ENCODE data around the gene NR3C1.

Gene NR3C1

DNA sequence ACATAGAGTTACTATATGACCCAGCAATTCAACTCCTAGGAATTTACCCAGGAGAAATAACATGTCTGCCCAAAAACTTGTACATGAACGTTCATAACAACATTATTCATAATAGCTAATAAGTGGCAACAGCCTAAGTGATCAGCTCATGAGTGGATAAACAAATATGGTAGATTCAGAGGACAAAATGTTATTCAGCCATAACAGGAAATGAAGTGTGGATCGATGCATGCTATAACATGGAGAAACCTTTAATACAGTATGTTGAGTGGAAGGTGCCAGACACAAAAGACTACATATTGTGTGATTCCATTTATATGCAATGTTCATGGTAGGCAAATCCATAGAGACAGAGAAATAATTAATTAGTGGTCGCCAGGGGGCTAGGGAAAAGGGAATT, 22.3 kb upstream of the NR3C1 start:
- no peak overlapping the region for H3K27ac ChIP-seq (ENCODE audit: low read length, poor library complexity, severe bottlenecking)

DNA sequence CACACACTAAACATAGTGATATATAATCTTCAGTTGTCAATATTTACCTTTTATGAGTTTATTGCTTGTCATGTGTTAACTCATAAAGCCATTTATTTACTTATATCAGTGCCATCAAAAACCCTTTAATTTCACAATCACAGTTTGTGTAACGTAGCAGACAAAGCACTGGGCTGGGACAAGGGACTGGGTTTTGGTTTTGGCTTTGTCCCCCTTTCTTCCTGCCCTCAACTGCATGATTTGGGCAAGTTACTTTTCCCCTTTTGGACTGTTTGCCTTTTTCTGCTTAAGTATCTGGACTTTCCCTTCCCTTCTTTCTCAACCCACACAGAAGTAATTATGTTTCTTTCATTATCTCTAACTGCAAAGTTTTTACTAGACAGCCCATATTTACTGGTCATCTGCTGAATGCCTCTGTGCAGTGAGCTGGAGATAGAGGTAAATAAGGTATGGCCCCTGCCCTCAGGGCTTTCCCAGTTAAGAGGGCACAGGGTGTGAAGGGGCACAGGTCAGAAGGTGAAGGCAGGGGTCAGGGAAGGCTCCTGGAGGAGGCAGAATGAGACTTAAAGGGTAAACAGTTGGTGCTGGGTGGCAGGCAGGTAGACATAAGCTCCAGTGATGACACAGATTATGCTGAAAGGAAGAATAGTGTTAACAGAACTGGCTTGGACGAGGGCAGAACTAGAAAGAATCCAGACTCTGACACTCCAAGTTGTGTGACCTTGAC, 14.8 kb upstream of the NR3C1 start:
- no peak overlapping the region for H3K4ac ChIP-seq (ENCODE audit: low read depth in 1 of 2, low read length in 2 of 2)
- no peak overlapping the region for H4K91ac ChIP-seq (ENCODE audit: low read length)
- WGBS, result 69% methylated on average over 2 of the region's 2 CpGs
- no peak overlapping the region for H2AFZ ChIP-seq (ENCODE audit: low read depth, low read length)
- no peak overlapping the region for H2BK120ac ChIP-seq (ENCODE audit: low read depth, low read length)
- H3K4me3 ChIP-seq (ENCODE audit: insufficient read depth in 1 of 2, low read depth in 1 of 2, low read length in 2 of 2), result no peak overlapping the region
- H3K14ac ChIP-seq (ENCODE audit: low read length in 2 of 2), result peak overlapping the region in 1 of 2 experiments; percentile 30
- no peak for DNase-seq
- no peak overlapping the region for H4K8ac ChIP-seq (ENCODE audit: low read length)
- H3K18ac ChIP-seq (ENCODE audit: low read depth in 1 of 2, low read length in 2 of 2), result peak overlapping the region in 1 of 2 experiments; percentile 55
- no peaks in the 10 kb centered on the region for H3K79me1 ChIP-seq (replicated peaks; ENCODE audit: low read length, poor library complexity, severe bottlenecking)
- no peak overlapping the region for H2BK5ac ChIP-seq (ENCODE audit: low read depth, low read length, poor library complexity, severe bottlenecking)
- H2BK12ac ChIP-seq (ENCODE audit: low read length in 2 of 2), result no peak overlapping the region
- no peak overlapping the region for H3K23ac ChIP-seq (ENCODE audit: low read length in 2 of 2)
- no peaks in the 10 kb centered on the region for H3K36me3 ChIP-seq (ENCODE audit: control insufficient read depth in 1 of 2, insufficient read depth in 2 of 2, low read depth in 1 of 2, low read length in 2 of 2)
- H3K4me1 ChIP-seq (ENCODE audit: control insufficient read depth, insufficient read depth, low read depth, low read length), result peaks cover 1% of the 10 kb centered on the region
- H3K9me3 ChIP-seq (ENCODE audit: control insufficient read depth, low read length), result no peaks in the 10 kb centered on the region
- no peak overlapping the region for H3K27ac ChIP-seq (ENCODE audit: low read length, poor library complexity, severe bottlenecking)
- no peak overlapping the region for H2AK5ac ChIP-seq (ENCODE audit: low read length, severe bottlenecking)
- no peaks in the 10 kb centered on the region for H3K27me3 ChIP-seq (ENCODE audit: control insufficient read depth in 1 of 2, insufficient read depth in 1 of 2, low read length in 2 of 2)
- H2BK15ac ChIP-seq (ENCODE audit: low read depth, poor library complexity, severe bottlenecking), result no peak overlapping the region
- H3K9ac ChIP-seq (ENCODE audit: low read length), result no peak overlapping the region
- H3K4me2 ChIP-seq (ENCODE audit: low read length, poor library complexity, severe bottlenecking), result no peak overlapping the region

More for the DNA sequence above, 22.3 kb upstream of the NR3C1 start:
- no peak overlapping the region for H2BK120ac ChIP-seq (ENCODE audit: low read depth, low read length)
- no peak overlapping the region for H3K14ac ChIP-seq (ENCODE audit: low read length in 2 of 2)
- no peaks in the 10 kb centered on the region for H3K9me3 ChIP-seq (ENCODE audit: control insufficient read depth, low read length)
- no peak overlapping the region for H4K91ac ChIP-seq (ENCODE audit: low read length)
- no peaks in the 10 kb centered on the region for H3K27me3 ChIP-seq (ENCODE audit: control insufficient read depth in 1 of 2, insufficient read depth in 1 of 2, low read length in 2 of 2)
- H4K8ac ChIP-seq (ENCODE audit: low read length), result no peak overlapping the region
- no peak overlapping the region for H3K23ac ChIP-seq (ENCODE audit: low read length in 2 of 2)
- no peaks in the 10 kb centered on the region for H3K79me1 ChIP-seq (replicated peaks; ENCODE audit: low read length, poor library complexity, severe bottlenecking)
- no peak overlapping the region for H3K4me3 ChIP-seq (ENCODE audit: insufficient read depth in 1 of 2, low read depth in 1 of 2, low read length in 2 of 2)
- no peak overlapping the region for H2AFZ ChIP-seq (ENCODE audit: low read depth, low read length)
- no peak overlapping the region for H2BK12ac ChIP-seq (ENCODE audit: low read length in 2 of 2)
- no peak overlapping the region for H3K9ac ChIP-seq (ENCODE audit: low read length)
- H3K4me2 ChIP-seq (ENCODE audit: low read length, poor library complexity, severe bottlenecking), result no peak overlapping the region
- no peak overlapping the region for H2BK15ac ChIP-seq (ENCODE audit: low read depth, poor library complexity, severe bottlenecking)
- no peak for DNase-seq
- no peak overlapping the region for H2AK5ac ChIP-seq (ENCODE audit: low read length, severe bottlenecking)
- no peak overlapping the region for H3K4ac ChIP-seq (ENCODE audit: low read depth in 1 of 2, low read length in 2 of 2)
- H3K18ac ChIP-seq (ENCODE audit: low read depth in 1 of 2, low read length in 2 of 2), result no peak overlapping the region
- 98% methylated on average over 2 of the region's 3 CpGs for WGBS
- H3K36me3 ChIP-seq (ENCODE audit: control insufficient read depth in 1 of 2, insufficient read depth in 2 of 2, low read depth in 1 of 2, low read length in 2 of 2), result no peaks in the 10 kb centered on the region
- H3K4me1 ChIP-seq (ENCODE audit: control insufficient read depth, insufficient read depth, low read depth, low read length), result no peaks in the 10 kb centered on the region
- H2BK5ac ChIP-seq (ENCODE audit: low read depth, low read length, poor library complexity, severe bottlenecking), result no peak overlapping the region

DNA sequence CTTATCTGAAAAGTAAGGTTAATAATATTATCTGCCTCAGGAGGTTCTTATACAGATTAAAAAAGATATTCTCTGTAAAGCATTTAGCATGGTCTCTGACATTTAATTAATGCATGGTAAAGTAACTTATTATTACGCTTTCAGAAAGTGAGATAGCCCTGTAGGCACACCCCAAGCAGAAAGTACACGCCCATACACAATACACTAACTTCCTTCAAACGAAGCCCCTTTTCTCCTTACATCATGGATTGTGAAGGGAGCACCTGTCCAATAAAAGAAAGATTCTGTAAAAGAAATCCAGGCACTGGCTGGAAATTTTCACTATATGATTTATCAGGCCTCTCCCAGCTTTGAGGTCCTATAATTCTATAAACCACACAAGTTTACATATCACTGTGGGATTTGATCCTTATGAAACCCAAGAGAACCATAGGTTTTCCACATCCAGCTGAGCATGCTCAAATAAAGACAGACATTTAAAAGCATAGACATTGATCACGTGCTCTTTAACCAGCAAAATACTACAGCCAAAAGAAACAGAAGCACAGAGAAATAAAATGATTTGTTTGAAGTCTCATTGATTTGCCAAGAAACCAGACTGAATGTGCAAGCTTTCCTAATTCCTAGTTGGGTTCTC, 14.1 kb upstream of the NR3C1 start:
- H2AK5ac ChIP-seq (ENCODE audit: low read length, severe bottlenecking), result no peak overlapping the region
- no peak overlapping the region for H2BK120ac ChIP-seq (ENCODE audit: low read depth, low read length)
- no peak overlapping the region for H2BK5ac ChIP-seq (ENCODE audit: low read depth, low read length, poor library complexity, severe bottlenecking)

DNA sequence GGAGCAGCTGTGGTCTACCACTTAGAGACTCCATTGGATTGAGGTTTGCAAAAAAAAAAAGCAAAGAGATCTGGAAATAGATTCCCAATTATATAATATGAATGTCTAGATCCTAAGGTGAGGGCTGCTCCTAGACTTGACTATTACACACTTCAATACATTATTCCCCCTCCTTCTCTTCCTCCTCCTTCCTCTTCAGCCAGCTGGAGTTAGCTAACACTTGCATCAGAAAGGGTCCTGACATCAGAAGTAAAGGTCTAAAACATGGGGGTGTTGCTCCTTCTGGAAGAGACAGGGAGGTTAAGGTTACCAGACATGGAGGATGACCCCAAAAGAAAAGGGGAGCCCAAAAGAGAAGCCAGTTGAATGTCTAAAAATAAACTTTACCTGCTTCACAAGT, 12.9 kb upstream of the NR3C1 start:
- DNase-seq, result no peak

More for the DNA sequence above, 14.1 kb upstream of the NR3C1 start:
- Histone ChIP-seq H3K4ac (ENCODE audit: low read depth in 1 of 2, low read length in 2 of 2) (no peak overlapping the region), H3K79me1 (replicated peaks; ENCODE audit: low read length, poor library complexity, severe bottlenecking) (no peaks in the 10 kb centered on the region), H4K8ac (ENCODE audit: low read length) (no peak overlapping the region), H2BK12ac (ENCODE audit: low read length in 2 of 2) (no peak overlapping the region), H3K18ac (ENCODE audit: low read depth in 1 of 2, low read length in 2 of 2) (no peak overlapping the region), H4K91ac (ENCODE audit: low read length) (no peak overlapping the region), H3K23ac (ENCODE audit: low read length in 2 of 2) (no peak overlapping the region), H3K4me3 (ENCODE audit: insufficient read depth in 1 of 2, low read depth in 1 of 2, low read length in 2 of 2) (no peak overlapping the region), H3K14ac (ENCODE audit: low read length in 2 of 2) (no peak overlapping the region), H3K9ac (ENCODE audit: low read length) (no peak overlapping the region), H3K4me2 (ENCODE audit: low read length, poor library complexity, severe bottlenecking) (no peak overlapping the region), H2AFZ (ENCODE audit: low read depth, low read length) (no peak overlapping the region), H3K9me3 (ENCODE audit: control insufficient read depth, low read length) (no peaks in the 10 kb centered on the region), H3K36me3 (ENCODE audit: control insufficient read depth in 1 of 2, insufficient read depth in 2 of 2, low read depth in 1 of 2, low read length in 2 of 2) (no peaks in the 10 kb centered on the region), H3K4me1 (ENCODE audit: control insufficient read depth, insufficient read depth, low read depth, low read length) (peaks cover 1% of the 10 kb centered on the region), H2BK15ac (ENCODE audit: low read depth, poor library complexity, severe bottlenecking) (no peak overlapping the region), H3K27ac (ENCODE audit: low read length, poor library complexity, severe bottlenecking) (no peak overlapping the region), H3K27me3 (ENCODE audit: control insufficient read depth in 1 of 2, insufficient read depth in 1 of 2, low read length in 2 of 2) (no peaks in the 10 kb centered on the region)
- 92% methylated on average over 4 of the region's 4 CpGs for WGBS
- no peak for DNase-seq

More for the DNA sequence above, 12.9 kb upstream of the NR3C1 start:
- Histone ChIP-seq H4K8ac (ENCODE audit: low read length) (no peak overlapping the region), H3K9me3 (ENCODE audit: control insufficient read depth, low read length) (no peaks in the 10 kb centered on the region), H2AK5ac (ENCODE audit: low read length, severe bottlenecking) (no peak overlapping the region), H3K23ac (ENCODE audit: low read length in 2 of 2) (no peak overlapping the region), H3K18ac (ENCODE audit: low read depth in 1 of 2, low read length in 2 of 2) (no peak overlapping the region), H4K91ac (ENCODE audit: low read length) (no peak overlapping the region), H3K9ac (ENCODE audit: low read length) (no peak overlapping the region), H3K4me1 (ENCODE audit: control insufficient read depth, insufficient read depth, low read depth, low read length) (peaks cover 1% of the 10 kb centered on the region), H3K4me3 (ENCODE audit: insufficient read depth in 1 of 2, low read depth in 1 of 2, low read length in 2 of 2) (no peak overlapping the region), H3K36me3 (ENCODE audit: control insufficient read depth in 1 of 2, insufficient read depth in 2 of 2, low read depth in 1 of 2, low read length in 2 of 2) (no peaks in the 10 kb centered on the region), H3K27me3 (ENCODE audit: control insufficient read depth in 1 of 2, insufficient read depth in 1 of 2, low read length in 2 of 2) (no peaks in the 10 kb centered on the region), H2BK5ac (ENCODE audit: low read depth, low read length, poor library complexity, severe bottlenecking) (no peak overlapping the region), H2BK12ac (ENCODE audit: low read length in 2 of 2) (no peak overlapping the region), H3K79me1 (replicated peaks; ENCODE audit: low read length, poor library complexity, severe bottlenecking) (no peaks in the 10 kb centered on the region), H3K4me2 (ENCODE audit: low read length, poor library complexity, severe bottlenecking) (no peak overlapping the region), H2BK15ac (ENCODE audit: low read depth, poor library complexity, severe bottlenecking) (no peak overlapping the region), H3K14ac (ENCODE audit: low read length in 2 of 2) (no peak overlapping the region), H3K27ac (ENCODE audit: low read length, poor library complexity, severe bottlenecking) (no peak overlapping the region), H2AFZ (ENCODE audit: low read depth, low read length) (no peak overlapping the region), H2BK120ac (ENCODE audit: low read depth, low read length) (no peak overlapping the region), H3K4ac (ENCODE audit: low read depth in 1 of 2, low read length in 2 of 2) (no peak overlapping the region)

All from mesenchymal stem cell (in vitro differentiated cells and primary cell).